ENCODE data around the gene BNIPL. TPM values are rescaled to one million over a fixed set of nuclear protein-coding genes. Genes with fewer than 3 reads are reported as not detected.

Gene BNIPL
- total RNA-seq, 3 donors from 2014 or later = 0.22 to 0.53 (median 0.28) TPM

DNA sequence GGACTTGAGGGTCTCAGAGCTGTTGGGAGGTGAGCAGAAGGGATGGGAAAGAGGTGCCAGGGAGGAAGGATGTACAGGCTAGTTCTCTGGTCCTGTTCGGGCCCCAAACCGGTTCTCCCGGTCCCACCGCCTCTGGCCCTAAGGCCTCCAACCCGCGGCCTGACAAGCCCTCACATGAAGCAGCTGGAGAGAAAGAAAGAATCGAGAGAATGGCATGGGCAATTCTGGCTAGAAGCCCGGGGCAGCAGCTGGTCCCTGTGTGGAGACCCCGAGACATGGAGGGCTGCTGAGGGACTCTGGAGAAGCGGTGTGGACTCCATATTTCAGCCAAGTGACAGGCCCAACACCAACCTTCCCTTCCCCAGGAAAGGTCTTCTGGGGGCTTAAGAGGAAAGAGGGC lies 22.3 kb downstream of the BNIPL start:
- no peaks in the 10 kb centered on the region for H3K9me3 Mint-ChIP-seq
- H3K4me1 Mint-ChIP-seq (ENCODE audit: low read depth) = peaks cover 54% of the 10 kb centered on the region
- DNase-seq (no peak), ATAC-seq (no peak)
- H3K36me3 Mint-ChIP-seq (ENCODE audit: insufficient read depth) = peaks cover 35% of the 10 kb centered on the region
- H3K27me3 Mint-ChIP-seq (ENCODE audit: low read depth) = no peaks in the 10 kb centered on the region
- peak overlapping the region; percentile 99 for H3K4me3 Mint-ChIP-seq

- Mint-ChIP-seq H3K36me3 (ENCODE audit: insufficient read depth) (peaks cover 32% of the 10 kb centered on the region), H3K27me3 (ENCODE audit: low read depth) (no peaks in the 10 kb centered on the region), H3K9me3 (no peaks in the 10 kb centered on the region), H3K4me3 (peak within 1 kb of the TSS; percentile 99), H3K4me1 (ENCODE audit: low read depth) (peaks cover 49% of the 10 kb centered on the region)
- DNase-seq = peak; percentile 75
- ATAC-seq = peak; percentile 87 to 89
Observed at GRCh38 chr1:151059109-151060006, 23.0 kb downstream of the BNIPL start, which contains the start of gene CDC42SE1. Gene CDC42SE1 (minus strand): TSS chr1:151059622. CDS start chr1:151055730, 3,892 bp downstream.

GRCh38 chr1:151060007-151060656 lies 23.7 kb downstream of the BNIPL start, which contains the start of gene MLLT11:
Gene MLLT11 (plus strand): TSS chr1:151060397. CDS start chr1:151067225, 6,828 bp downstream.
- Mint-ChIP-seq H3K9me3 (no peaks in the 10 kb centered on the region), H3K36me3 (ENCODE audit: insufficient read depth) (peaks cover 25% of the 10 kb centered on the region), H3K4me1 (ENCODE audit: low read depth) (peaks cover 41% of the 10 kb centered on the region), H3K27me3 (ENCODE audit: low read depth) (no peaks in the 10 kb centered on the region), H3K4me3 (peak within 1 kb of the TSS; percentile 99)
- no peak for DNase-seq
- ATAC-seq = no peak

DNA sequence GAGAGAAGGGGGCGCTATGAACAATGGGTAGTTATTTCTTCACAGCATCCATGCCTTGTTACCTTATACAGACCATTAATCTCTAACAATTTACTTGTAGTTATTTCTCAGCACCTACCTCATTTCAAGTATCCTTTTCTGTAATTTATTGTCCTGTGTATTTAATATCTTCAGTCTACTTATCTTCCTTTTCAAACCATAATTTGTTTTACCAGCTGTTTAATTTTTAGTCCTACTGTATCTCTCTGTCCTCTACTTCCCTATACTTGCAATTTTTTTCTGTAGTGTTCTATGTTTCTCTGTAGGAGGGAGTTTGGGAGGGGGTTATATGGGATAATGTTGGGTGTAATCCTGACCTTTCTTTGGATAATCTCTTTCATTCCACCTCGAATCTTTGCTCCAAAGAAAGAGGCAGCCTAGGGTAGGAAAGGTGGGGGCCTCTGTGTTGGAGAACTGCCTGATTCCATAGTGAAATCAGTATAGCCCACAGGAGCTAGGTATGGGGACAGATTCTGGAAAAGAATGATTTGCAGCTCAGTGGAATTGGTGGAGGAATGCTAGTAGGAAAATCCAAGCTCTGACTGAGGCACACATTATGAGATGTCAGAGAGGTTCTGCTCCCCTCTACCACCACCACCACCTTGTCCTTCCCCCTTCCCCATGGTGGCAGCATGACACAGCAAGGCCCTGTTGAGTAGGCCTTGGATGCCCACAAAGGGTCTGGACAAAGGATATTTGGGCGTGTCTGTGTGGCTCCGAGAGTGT lies 24.5 kb downstream of the BNIPL start:
- no peak for ATAC-seq
- Mint-ChIP-seq H3K4me3 (peak overlapping the region; percentile 99), H3K36me3 (ENCODE audit: insufficient read depth) (peaks cover 18% of the 10 kb centered on the region), H3K9me3 (no peaks in the 10 kb centered on the region), H3K27me3 (ENCODE audit: low read depth) (no peaks in the 10 kb centered on the region), H3K4me1 (ENCODE audit: low read depth) (peaks cover 34% of the 10 kb centered on the region)
- no peak for DNase-seq

GRCh38 chr1:151061704-151062103 lies 25.3 kb downstream of the BNIPL start:
- H3K4me3 Mint-ChIP-seq = no peak overlapping the region

DNA sequence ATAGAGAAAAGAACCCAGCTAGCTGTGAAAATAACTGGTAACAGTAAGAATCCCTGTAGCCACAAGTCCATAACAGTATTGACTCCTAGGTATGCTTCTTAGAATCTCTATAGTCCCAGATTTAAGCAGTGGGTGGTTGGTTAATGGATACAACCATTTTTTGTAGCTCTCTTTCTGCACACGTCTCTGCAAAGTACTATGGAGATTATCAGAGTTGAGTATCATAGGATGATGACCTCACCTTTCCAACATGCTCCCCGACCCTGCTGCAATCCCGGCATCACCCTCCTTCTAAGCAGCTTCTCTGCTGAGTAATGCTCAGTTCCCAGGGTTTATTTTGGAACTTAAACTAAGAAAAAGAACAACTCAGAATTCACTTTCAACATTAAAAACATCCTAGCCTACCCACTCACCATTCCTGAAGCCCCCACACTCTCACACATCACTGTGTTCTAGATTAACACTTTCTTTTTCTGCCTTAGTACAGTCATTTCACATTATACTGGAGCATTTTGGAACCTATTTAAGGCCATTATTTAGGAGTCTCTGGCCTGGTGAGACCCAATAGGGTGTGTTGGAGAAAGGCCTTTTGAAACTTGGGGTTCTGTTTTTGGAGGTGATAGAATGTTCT lies 26.5 kb downstream of the BNIPL start:
- Mint-ChIP-seq H3K36me3 (ENCODE audit: insufficient read depth) (peaks cover 3% of the 10 kb centered on the region), H3K9me3 (no peaks in the 10 kb centered on the region), H3K27me3 (ENCODE audit: low read depth) (no peaks in the 10 kb centered on the region), H3K4me3 (no peak overlapping the region), H3K4me1 (ENCODE audit: low read depth) (peaks cover 15% of the 10 kb centered on the region)
- ATAC-seq = no peak
- no peak for DNase-seq

More at GRCh38 chr1:151061704-151062103, 25.3 kb downstream of the BNIPL start:
- ATAC-seq (no peak), DNase-seq (no peak)
- no peaks in the 10 kb centered on the region for H3K27me3 Mint-ChIP-seq (ENCODE audit: low read depth)
- no peaks in the 10 kb centered on the region for H3K9me3 Mint-ChIP-seq
- H3K36me3 Mint-ChIP-seq (ENCODE audit: insufficient read depth) = peaks cover 13% of the 10 kb centered on the region
- peaks cover 25% of the 10 kb centered on the region for H3K4me1 Mint-ChIP-seq (ENCODE audit: low read depth)

GRCh38 chr1:151065089-151065645 lies 28.8 kb downstream of the BNIPL start:
- no peaks in the 10 kb centered on the region for H3K9me3 Mint-ChIP-seq
- no peaks in the 10 kb centered on the region for H3K36me3 Mint-ChIP-seq (ENCODE audit: insufficient read depth)
- H3K27me3 Mint-ChIP-seq (ENCODE audit: low read depth) = no peaks in the 10 kb centered on the region
- no peak overlapping the region for H3K4me3 Mint-ChIP-seq
- DNase-seq = no peak
- peaks cover 16% of the 10 kb centered on the region for H3K4me1 Mint-ChIP-seq (ENCODE audit: low read depth)
- ATAC-seq = no peak

- H3K4me3 Mint-ChIP-seq = no peak overlapping the region
- no peaks in the 10 kb centered on the region for H3K36me3 Mint-ChIP-seq (ENCODE audit: insufficient read depth)
- H3K9me3 Mint-ChIP-seq = no peaks in the 10 kb centered on the region
- no peak for ATAC-seq
- peaks cover 19% of the 10 kb centered on the region for H3K4me1 Mint-ChIP-seq (ENCODE audit: low read depth)
- DNase-seq = no peak
- no peaks in the 10 kb centered on the region for H3K27me3 Mint-ChIP-seq (ENCODE audit: low read depth)
Observed at GRCh38 chr1:151067185-151067584, 30.8 kb downstream of the BNIPL start.

- Mint-ChIP-seq H3K27me3 (ENCODE audit: low read depth) (no peaks in the 10 kb centered on the region), H3K36me3 (ENCODE audit: insufficient read depth) (peaks cover 4% of the 10 kb centered on the region), H3K4me1 (ENCODE audit: low read depth) (peaks cover 21% of the 10 kb centered on the region), H3K4me3 (peak overlapping the region; percentile 99), H3K9me3 (no peaks in the 10 kb centered on the region)
- ATAC-seq = no peak
- DNase-seq = no peak
Observed at GRCh38 chr1:151069103-151069486, 32.7 kb downstream of the BNIPL start.

GRCh38 chr1:151070474-151071276 lies 34.3 kb downstream of the BNIPL start, which contains the start of gene GABPB2:
Gene GABPB2 (plus strand): TSS chr1:151070761. CDS start chr1:151088190, 17,429 bp downstream.
- DNase-seq = peak; percentile 79
- peak; percentile 87 to 88 for ATAC-seq
- peaks cover 4% of the 10 kb centered on the region for H3K36me3 Mint-ChIP-seq (ENCODE audit: insufficient read depth)

DNA sequence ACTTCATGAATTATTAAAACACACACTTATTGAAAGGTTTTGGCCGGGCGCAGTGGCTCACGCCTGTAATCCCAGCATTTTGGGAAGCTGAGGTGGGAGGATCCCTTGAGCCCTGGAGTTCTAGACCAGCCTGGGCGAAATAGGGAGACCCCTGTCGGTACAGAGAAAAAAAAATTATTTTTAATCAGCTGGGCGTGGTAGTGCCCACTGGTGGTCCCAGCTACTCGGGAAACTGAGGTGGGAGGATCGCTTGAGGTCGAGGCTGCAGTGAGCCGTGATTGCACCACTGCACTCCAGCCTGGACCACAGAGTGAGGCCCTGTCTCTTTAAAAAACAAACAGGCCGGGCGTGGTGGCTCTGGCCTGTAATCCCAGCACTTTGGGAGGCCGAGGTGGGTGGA lies 35.8 kb downstream of the BNIPL start:
- Mint-ChIP-seq H3K36me3 (ENCODE audit: insufficient read depth) (peaks cover 4% of the 10 kb centered on the region), H3K27me3 (ENCODE audit: low read depth) (no peaks in the 10 kb centered on the region), H3K4me3 (peak overlapping the region; percentile 99), H3K9me3 (no peaks in the 10 kb centered on the region), H3K4me1 (ENCODE audit: low read depth) (peaks cover 21% of the 10 kb centered on the region)
- DNase-seq (no peak), ATAC-seq (no peak)

More at GRCh38 chr1:151070474-151071276, 34.3 kb downstream of the BNIPL start, which contains the start of gene GABPB2:
- no peaks in the 10 kb centered on the region for H3K27me3 Mint-ChIP-seq (ENCODE audit: low read depth)
- no peaks in the 10 kb centered on the region for H3K9me3 Mint-ChIP-seq
- H3K4me1 Mint-ChIP-seq (ENCODE audit: low read depth) = peaks cover 21% of the 10 kb centered on the region
- peak within 1 kb of the TSS; percentile 99 for H3K4me3 Mint-ChIP-seq

GRCh38 chr1:151085953-151086559 lies 49.7 kb downstream of the BNIPL start:
- peaks cover 6% of the 10 kb centered on the region for H3K36me3 Mint-ChIP-seq (ENCODE audit: insufficient read depth)
- DNase-seq = no peak

More at GRCh38 chr1:151085953-151086559, 49.7 kb downstream of the BNIPL start:
- H3K27me3 Mint-ChIP-seq (ENCODE audit: low read depth) = no peaks in the 10 kb centered on the region
- no peaks in the 10 kb centered on the region for H3K4me1 Mint-ChIP-seq (ENCODE audit: low read depth)
- ATAC-seq = no peak
- H3K9me3 Mint-ChIP-seq = no peaks in the 10 kb centered on the region
- no peak overlapping the region for H3K4me3 Mint-ChIP-seq
